ENCODE data around the gene SH3GL2.
A peak's percentile ranks its signal among the peaks of the same experiment; 100 is the strongest.

Gene SH3GL2

GRCh38 chr9:17578911-17579793 is at the start of gene SH3GL2:
Gene SH3GL2 (plus strand): TSS chr9:17579066.
- no peaks in the 10 kb centered on the region for H3K4me1 ChIP-seq (ENCODE audit: control insufficient read depth, insufficient read depth, low read length)
- H3K27me3 ChIP-seq (ENCODE audit: control insufficient read depth, insufficient read depth, low read length), result peaks cover 75% of the 10 kb centered on the region
- H3K36me3 ChIP-seq (ENCODE audit: control insufficient read depth, insufficient read depth, low read length), result no peaks in the 10 kb centered on the region
- no peak within 1 kb of the TSS for H3K27ac ChIP-seq (ENCODE audit: low read depth, low read length)
- peak within 1 kb of the TSS; percentile 76 for H3K4me3 ChIP-seq (ENCODE audit: low read depth, low read length)
- no peaks in the 10 kb centered on the region for H3K9me3 ChIP-seq (ENCODE audit: control insufficient read depth, insufficient read depth, low read depth, low read length)
- H3K9ac ChIP-seq (ENCODE audit: low read length), result peak within 1 kb of the TSS; percentile 12

GRCh38 chr9:17531642-17532254 is 47.1 kb upstream of the SH3GL2 start:
- H3K27me3 ChIP-seq (ENCODE audit: control insufficient read depth, insufficient read depth, low read length), result 0 out of 2 replicates have a peak, but pooled peaks cover 3% of the 10 kb centered on the region
- H3K9me3 ChIP-seq (ENCODE audit: control insufficient read depth, insufficient read depth, low read depth, low read length), result no peaks in the 10 kb centered on the region
- no peak overlapping the region for H3K27ac ChIP-seq (ENCODE audit: low read depth, low read length)
- no peak overlapping the region for H3K9ac ChIP-seq (ENCODE audit: low read length)
- H3K36me3 ChIP-seq (ENCODE audit: control insufficient read depth, insufficient read depth, low read length), result no peaks in the 10 kb centered on the region
- H3K4me3 ChIP-seq (ENCODE audit: low read depth, low read length), result no peak overlapping the region
- no peaks in the 10 kb centered on the region; the same call in 1 of the 2 replicates for H3K4me1 ChIP-seq (ENCODE audit: control insufficient read depth, insufficient read depth, low read length)

- no peak overlapping the region for H3K4me3 ChIP-seq (ENCODE audit: low read depth, low read length)
- H3K9me3 ChIP-seq (ENCODE audit: control insufficient read depth, insufficient read depth, low read depth, low read length), result no peaks in the 10 kb centered on the region
- no peak overlapping the region for H3K27ac ChIP-seq (ENCODE audit: low read depth, low read length)
- no peak overlapping the region for H3K9ac ChIP-seq (ENCODE audit: low read length)
- H3K4me1 ChIP-seq (ENCODE audit: control insufficient read depth, insufficient read depth, low read length), result no peaks in the 10 kb centered on the region; the same call in 1 of the 2 replicates
- no peaks in the 10 kb centered on the region for H3K36me3 ChIP-seq (ENCODE audit: control insufficient read depth, insufficient read depth, low read length)
- 0 out of 2 replicates have a peak, but pooled peaks cover 3% of the 10 kb centered on the region for H3K27me3 ChIP-seq (ENCODE audit: control insufficient read depth, insufficient read depth, low read length)
These were observed 46.4 kb upstream of the SH3GL2 start for GRCh38 chr9:17532461-17532860.

GRCh38 chr9:17535176-17535575 is 43.7 kb upstream of the SH3GL2 start:
- peaks cover 12% of the 10 kb centered on the region for H3K9me3 ChIP-seq (ENCODE audit: control insufficient read depth, insufficient read depth, low read depth, low read length)
- no peaks in the 10 kb centered on the region; the same call in 1 of the 2 replicates for H3K4me1 ChIP-seq (ENCODE audit: control insufficient read depth, insufficient read depth, low read length)
- H3K4me3 ChIP-seq (ENCODE audit: low read depth, low read length), result no peak overlapping the region
- no peak overlapping the region for H3K9ac ChIP-seq (ENCODE audit: low read length)
- H3K36me3 ChIP-seq (ENCODE audit: control insufficient read depth, insufficient read depth, low read length), result no peaks in the 10 kb centered on the region
- H3K27me3 ChIP-seq (ENCODE audit: control insufficient read depth, insufficient read depth, low read length), result 0 out of 2 replicates have a peak, but pooled peaks cover 3% of the 10 kb centered on the region
- H3K27ac ChIP-seq (ENCODE audit: low read depth, low read length), result no peak overlapping the region

GRCh38 chr9:17536027-17536426 is 42.8 kb upstream of the SH3GL2 start:
- Histone ChIP-seq H3K9ac (ENCODE audit: low read length) (no peak overlapping the region), H3K27me3 (ENCODE audit: control insufficient read depth, insufficient read depth, low read length) (0 out of 2 replicates have a peak, but pooled peaks cover 3% of the 10 kb centered on the region), H3K9me3 (ENCODE audit: control insufficient read depth, insufficient read depth, low read depth, low read length) (peaks cover 12% of the 10 kb centered on the region), H3K36me3 (ENCODE audit: control insufficient read depth, insufficient read depth, low read length) (no peaks in the 10 kb centered on the region), H3K27ac (ENCODE audit: low read depth, low read length) (no peak overlapping the region), H3K4me1 (ENCODE audit: control insufficient read depth, insufficient read depth, low read length) (no peaks in the 10 kb centered on the region; the same call in 1 of the 2 replicates), H3K4me3 (ENCODE audit: low read depth, low read length) (no peak overlapping the region)

- Histone ChIP-seq H3K36me3 (ENCODE audit: control insufficient read depth, insufficient read depth, low read length) (no peaks in the 10 kb centered on the region), H3K27me3 (ENCODE audit: control insufficient read depth, insufficient read depth, low read length) (no peaks in the 10 kb centered on the region), H3K27ac (ENCODE audit: low read depth, low read length) (no peak overlapping the region), H3K4me3 (ENCODE audit: low read depth, low read length) (no peak overlapping the region), H3K9ac (ENCODE audit: low read length) (no peak overlapping the region), H3K9me3 (ENCODE audit: control insufficient read depth, insufficient read depth, low read depth, low read length) (peaks cover 7% of the 10 kb centered on the region; the same call in 1 of the 2 replicates), H3K4me1 (ENCODE audit: control insufficient read depth, insufficient read depth, low read length) (no peaks in the 10 kb centered on the region)
These were observed 27.8 kb upstream of the SH3GL2 start for GRCh38 chr9:17551023-17551422.

- H3K4me3 ChIP-seq (ENCODE audit: low read depth, low read length), result no peak overlapping the region
- no peaks in the 10 kb centered on the region for H3K36me3 ChIP-seq (ENCODE audit: control insufficient read depth, insufficient read depth, low read length)
- 0 out of 2 replicates have a peak, but pooled peaks cover 3% of the 10 kb centered on the region for H3K9me3 ChIP-seq (ENCODE audit: control insufficient read depth, insufficient read depth, low read depth, low read length)
- no peaks in the 10 kb centered on the region for H3K27me3 ChIP-seq (ENCODE audit: control insufficient read depth, insufficient read depth, low read length)
- H3K9ac ChIP-seq (ENCODE audit: low read length), result no peak overlapping the region
- no peaks in the 10 kb centered on the region for H3K4me1 ChIP-seq (ENCODE audit: control insufficient read depth, insufficient read depth, low read length)
- no peak overlapping the region for H3K27ac ChIP-seq (ENCODE audit: low read depth, low read length)
These were observed 23.4 kb upstream of the SH3GL2 start for GRCh38 chr9:17555362-17556054.

GRCh38 chr9:17556255-17556654 is 22.6 kb upstream of the SH3GL2 start:
- Histone ChIP-seq H3K27me3 (ENCODE audit: control insufficient read depth, insufficient read depth, low read length) (no peaks in the 10 kb centered on the region), H3K9ac (ENCODE audit: low read length) (no peak overlapping the region), H3K9me3 (ENCODE audit: control insufficient read depth, insufficient read depth, low read depth, low read length) (no peaks in the 10 kb centered on the region), H3K27ac (ENCODE audit: low read depth, low read length) (no peak overlapping the region), H3K4me3 (ENCODE audit: low read depth, low read length) (no peak overlapping the region), H3K4me1 (ENCODE audit: control insufficient read depth, insufficient read depth, low read length) (no peaks in the 10 kb centered on the region), H3K36me3 (ENCODE audit: control insufficient read depth, insufficient read depth, low read length) (no peaks in the 10 kb centered on the region)

GRCh38 chr9:17556935-17557334 is 21.9 kb upstream of the SH3GL2 start:
- no peaks in the 10 kb centered on the region for H3K36me3 ChIP-seq (ENCODE audit: control insufficient read depth, insufficient read depth, low read length)
- H3K4me1 ChIP-seq (ENCODE audit: control insufficient read depth, insufficient read depth, low read length), result no peaks in the 10 kb centered on the region
- H3K27me3 ChIP-seq (ENCODE audit: control insufficient read depth, insufficient read depth, low read length), result no peaks in the 10 kb centered on the region
- H3K27ac ChIP-seq (ENCODE audit: low read depth, low read length), result no peak overlapping the region
- no peak overlapping the region for H3K9ac ChIP-seq (ENCODE audit: low read length)
- H3K9me3 ChIP-seq (ENCODE audit: control insufficient read depth, insufficient read depth, low read depth, low read length), result no peaks in the 10 kb centered on the region
- H3K4me3 ChIP-seq (ENCODE audit: low read depth, low read length), result no peak overlapping the region

- Histone ChIP-seq H3K36me3 (ENCODE audit: control insufficient read depth, insufficient read depth, low read length) (no peaks in the 10 kb centered on the region), H3K9ac (ENCODE audit: low read length) (no peak overlapping the region), H3K4me1 (ENCODE audit: control insufficient read depth, insufficient read depth, low read length) (peaks cover 7% of the 10 kb centered on the region; the same call in 1 of the 2 replicates), H3K27ac (ENCODE audit: low read depth, low read length) (no peak overlapping the region), H3K9me3 (ENCODE audit: control insufficient read depth, insufficient read depth, low read depth, low read length) (no peaks in the 10 kb centered on the region), H3K4me3 (ENCODE audit: low read depth, low read length) (no peak overlapping the region), H3K27me3 (ENCODE audit: control insufficient read depth, insufficient read depth, low read length) (peaks cover 16% of the 10 kb centered on the region)
These were observed 7.0 kb upstream of the SH3GL2 start for GRCh38 chr9:17571825-17572224.
